HEK293 (cell line): ENCODE measurements around the gene DNA2.
A peak's percentile ranks its signal among the peaks of the same experiment; 100 is the strongest.

Experiments
- CTCF ChIA-PET: fragments of 350-600 bp; formaldehyde crosslinking; extraction: SDS; loops from one replicate; lab custom pipeline; 2021; ENCODE audit warnings: antibody characterized with exemption; lab: Yijun Ruan, JAX
- POLR2A ChIA-PET: fragments of 300-600 bp; formaldehyde crosslinking; extraction: SDS; loops from one replicate; lab custom pipeline; 2020; ENCODE audit warnings: antibody characterized with exemption, inconsistent platforms; lab: Yijun Ruan, JAX
- H3K27ac ChIP-seq: fragments of 200-500 bp; sonication (Bioruptor generic); 2 replicates; pipeline ENCODE4 v1.5.1; 2014; ENCODE audit warnings: low read depth, low read length, control low read depth, inconsistent platforms; ENCODE audit errors: extremely low read depth
- H3K36me3 ChIP-seq, 2 experiments: fragments of 200-500 bp in 1 of 2; sonication (Bioruptor generic) in 1 of 2; 1 replicate in 1 of 2; 2 replicates in 1 of 2; pipeline ENCODE4 v1.5.1; 2014 to 2017; ENCODE audit warnings: inconsistent platforms in 2 of 2, low read length in 2 of 2; ENCODE audit not compliant: control insufficient read depth in 2 of 2, insufficient read depth in 1 of 2
- H3K4me1 ChIP-seq: fragments of 200-500 bp; sonication (Bioruptor generic); 2 replicates; pipeline ENCODE4 v1.5.1; 2014; ENCODE audit warnings: mild to moderate bottlenecking, low read length, inconsistent platforms; ENCODE audit not compliant: control insufficient read depth, insufficient read depth
- H3K4me3 ChIP-seq: 2 replicates; pipeline ENCODE4 v1.5.1; 2011; ENCODE audit warnings: low read depth, mild to moderate bottlenecking, control low read depth, low read length, moderate library complexity
- H3K9me3 ChIP-seq: fragments of 200-500 bp; sonication (Bioruptor generic); 2 replicates; pipeline ENCODE4 v1.5.1; 2014; ENCODE audit warnings: low read depth, low read length, inconsistent platforms; ENCODE audit not compliant: control insufficient read depth, insufficient read depth
- GFI1B ChIP-seq: fragments of 450-650 bp; formaldehyde crosslinking; IDR thresholded peaks from 2 replicates; pipeline ENCODE4 v1.5.1; 2016; ENCODE audit warnings: missing biosample characterization, missing genetic modification characterization
- HOXC10 ChIP-seq: sonication (generic); formaldehyde crosslinking; IDR thresholded peaks from 2 replicates; pipeline ENCODE4 v1.8.1; 2023; ENCODE audit warnings: mild to moderate bottlenecking, missing genetic modification reagents
- OSR2 ChIP-seq: fragments of 450-650 bp; formaldehyde crosslinking; IDR thresholded peaks from 2 replicates; pipeline ENCODE4 v1.5.1; 2016; ENCODE audit warnings: missing biosample characterization, missing genetic modification characterization
- PRDM6 ChIP-seq: fragments of 450-650 bp; formaldehyde crosslinking; IDR thresholded peaks from 2 replicates; pipeline ENCODE4 v1.5.1; 2017; ENCODE audit warnings: missing biosample characterization, missing genetic modification characterization
- REPIN1 ChIP-seq: fragments of 450-650 bp; formaldehyde crosslinking; IDR thresholded peaks from 2 replicates; pipeline ENCODE4 v1.5.1; 2017; ENCODE audit warnings: missing biosample characterization, missing genetic modification characterization, low read depth
- SALL2 ChIP-seq: fragments of 450-650 bp; formaldehyde crosslinking; IDR thresholded peaks from 2 replicates; pipeline ENCODE4 v1.5.0; 2017; ENCODE audit warnings: missing biosample characterization, mild to moderate bottlenecking, missing genetic modification characterization, borderline replicate concordance
- SP7 ChIP-seq: fragments of 450-650 bp; formaldehyde crosslinking; IDR thresholded peaks from 2 replicates; pipeline ENCODE4 v1.5.1; 2016; ENCODE audit warnings: missing biosample characterization, missing genetic modification characterization
- WT1 ChIP-seq: fragments of 450-650 bp; formaldehyde crosslinking; IDR thresholded peaks from 2 replicates; pipeline ENCODE4 v1.5.1; 2016; ENCODE audit warnings: missing biosample characterization, missing genetic modification characterization
- ZBTB1 ChIP-seq: fragments of 450-650 bp; formaldehyde crosslinking; IDR thresholded peaks from 2 replicates; pipeline ENCODE4 v1.5.1; 2016; ENCODE audit warnings: missing biosample characterization, missing genetic modification characterization
- ZBTB21 ChIP-seq: fragments of 450-650 bp; formaldehyde crosslinking; IDR thresholded peaks from 2 replicates; pipeline ENCODE4 v1.5.1; 2017; ENCODE audit warnings: missing biosample characterization, missing genetic modification characterization
- ZBTB49 ChIP-seq: fragments of 450-650 bp; formaldehyde crosslinking; IDR thresholded peaks from 2 replicates; pipeline ENCODE4 v1.5.1; 2016; ENCODE audit warnings: missing biosample characterization, missing genetic modification characterization, low read depth
- ZFP37 ChIP-seq: fragments of 450-650 bp; formaldehyde crosslinking; IDR thresholded peaks from 2 replicates; pipeline ENCODE4 v1.5.1; 2016; ENCODE audit warnings: missing biosample characterization, missing genetic modification characterization
- ZNF146 ChIP-seq: fragments of 450-650 bp; formaldehyde crosslinking; IDR thresholded peaks from 2 replicates; pipeline ENCODE4 v1.5.1; 2016; ENCODE audit warnings: missing biosample characterization, missing genetic modification characterization
- ZNF23 ChIP-seq: fragments of 450-650 bp; formaldehyde crosslinking; IDR thresholded peaks from 2 replicates; pipeline ENCODE4 v1.5.1; 2016; ENCODE audit warnings: missing biosample characterization, missing genetic modification characterization, borderline replicate concordance
- ZNF24 ChIP-seq: fragments of 450-650 bp; formaldehyde crosslinking; IDR thresholded peaks from 2 replicates; pipeline ENCODE4 v1.5.1; 2016; ENCODE audit warnings: missing biosample characterization, missing genetic modification characterization
- ZNF354C ChIP-seq: fragments of 450-650 bp; formaldehyde crosslinking; IDR thresholded peaks from 2 replicates; pipeline ENCODE4 v1.5.1; 2016; ENCODE audit warnings: missing biosample characterization, missing genetic modification characterization, low read depth, borderline replicate concordance
- ZNF366 ChIP-seq: fragments of 450-650 bp; formaldehyde crosslinking; conservative IDR thresholded peaks from 2 replicates; pipeline ENCODE4 v1.5.1; 2016; ENCODE audit warnings: missing biosample characterization, missing genetic modification characterization
- ZNF423 ChIP-seq: fragments of 450-650 bp; formaldehyde crosslinking; IDR thresholded peaks from 2 replicates; pipeline ENCODE4 v1.5.1; 2016; ENCODE audit warnings: missing biosample characterization, missing genetic modification characterization
- ZNF449 ChIP-seq: fragments of 450-650 bp; formaldehyde crosslinking; IDR thresholded peaks from 2 replicates; pipeline ENCODE4 v1.5.1; 2017; ENCODE audit warnings: missing biosample characterization, mild to moderate bottlenecking, missing genetic modification characterization, moderate library complexity
- ZNF48 ChIP-seq: fragments of 450-650 bp; formaldehyde crosslinking; IDR thresholded peaks from 2 replicates; pipeline ENCODE4 v1.5.1; 2016; ENCODE audit warnings: missing biosample characterization, missing genetic modification characterization
- ZNF513 ChIP-seq: fragments of 450-650 bp; IDR thresholded peaks from 2 replicates; pipeline ENCODE4 v1.5.1; 2018; ENCODE audit warnings: missing biosample characterization, missing genetic modification characterization
- ZNF521 ChIP-seq: fragments of 450-650 bp; formaldehyde crosslinking; IDR thresholded peaks from 2 replicates; pipeline ENCODE4 v1.5.1; 2017; ENCODE audit warnings: missing biosample characterization, mild to moderate bottlenecking, missing genetic modification characterization
- ZNF580 ChIP-seq: fragments of 450-650 bp; formaldehyde crosslinking; IDR thresholded peaks from 2 replicates; pipeline ENCODE4 v1.5.1; 2016; ENCODE audit warnings: missing biosample characterization, missing genetic modification characterization
- ZNF621 ChIP-seq: fragments of 450-650 bp; formaldehyde crosslinking; IDR thresholded peaks from 2 replicates; pipeline ENCODE4 v1.5.1; 2017; ENCODE audit warnings: missing biosample characterization, missing genetic modification characterization
- ZNF629 ChIP-seq: fragments of 450-650 bp; formaldehyde crosslinking; IDR thresholded peaks from 2 replicates; pipeline ENCODE4 v1.5.1; 2017; ENCODE audit warnings: missing biosample characterization, missing genetic modification characterization
- TF ChIP-seq, protein P1 (sequence below): fragments of 450-650 bp; formaldehyde crosslinking; IDR thresholded peaks from 2 replicates; pipeline ENCODE4 v1.5.1; 2016; ENCODE audit warnings: missing biosample characterization, missing genetic modification characterization
- TF ChIP-seq, protein P2 (sequence below): fragments of 450-650 bp; formaldehyde crosslinking; IDR thresholded peaks from 2 replicates; pipeline ENCODE4 v1.5.1; 2016; ENCODE audit warnings: missing biosample characterization, missing genetic modification characterization
- TF ChIP-seq, protein P3 (sequence below): fragments of 450-650 bp; IDR thresholded peaks from 2 replicates; pipeline ENCODE4 v1.5.1; 2018; ENCODE audit warnings: missing biosample characterization, mild to moderate bottlenecking, missing genetic modification characterization

The DNA2 gene

GRCh38 chr10:68462536-68462935, 9.2 kb downstream of the DNA2 start:
- Histone ChIP-seq H3K27ac (no peak overlapping the region), H3K4me3 (no peak overlapping the region), H3K4me1 (no peaks in the 10 kb centered on the region), H3K9me3 (no peaks in the 10 kb centered on the region), H3K36me3 (peaks cover 82 to 84% of the 10 kb centered on the region in 2 experiments)
- ChIA-PET CTCF (interaction anchor here (0.6 kb wide), 1 partner anchor 22 kb away, joined by 3 read pairs; no protein-coding TSS in a partner anchor), POLR2A (interaction anchor here (0.6 kb wide), 1 partner anchor 248 kb away, joined by 8 read pairs; no protein-coding TSS in a partner anchor)
- TF ChIP-seq ZNF449 (tag by site-specific recombination) (peak; percentile 73), ZNF354C (tag by site-specific recombination) (no peak), REPIN1 (tag by site-specific recombination) (no peak), ZNF24 (tag by site-specific recombination) (no peak), ZNF621 (no peak), ZFP37 (tag by site-specific recombination) (no peak), ZNF580 (tag by site-specific recombination) (no peak), ZNF521 (tag by site-specific recombination) (no peak), WT1 (tag by site-specific recombination) (0 out of 2 replicates have a peak, but pooled peaks have one; percentile 31), SP7 (peak; percentile 100), HOXC10 (CRISPR knock-in tag) (no peak), ZNF366 (peak; percentile 43; the same call in 1 of the 2 replicates), ZNF629 (tag by site-specific recombination) (0 out of 2 replicates have a peak, but pooled peaks have one; percentile 20), ZNF146 (tag by site-specific recombination) (no peak), ZBTB1 (no peak), SALL2 (tag by site-specific recombination) (no peak), ZNF513 (tag by site-specific recombination) (no peak), ZNF423 (tag by site-specific recombination) (no peak), OSR2 (tag by site-specific recombination) (peak; percentile 55; the same call in 1 of the 2 replicates), ZBTB21 (no peak), ZNF23 (tag by site-specific recombination) (no peak), ZNF48 (tag by site-specific recombination) (no peak), PRDM6 (no peak), ZBTB49 (tag by site-specific recombination) (no peak), GFI1B (tag by site-specific recombination) (0 out of 2 replicates have a peak, but pooled peaks have one; percentile 19)
- TF ChIP-seq, protein P1, sequence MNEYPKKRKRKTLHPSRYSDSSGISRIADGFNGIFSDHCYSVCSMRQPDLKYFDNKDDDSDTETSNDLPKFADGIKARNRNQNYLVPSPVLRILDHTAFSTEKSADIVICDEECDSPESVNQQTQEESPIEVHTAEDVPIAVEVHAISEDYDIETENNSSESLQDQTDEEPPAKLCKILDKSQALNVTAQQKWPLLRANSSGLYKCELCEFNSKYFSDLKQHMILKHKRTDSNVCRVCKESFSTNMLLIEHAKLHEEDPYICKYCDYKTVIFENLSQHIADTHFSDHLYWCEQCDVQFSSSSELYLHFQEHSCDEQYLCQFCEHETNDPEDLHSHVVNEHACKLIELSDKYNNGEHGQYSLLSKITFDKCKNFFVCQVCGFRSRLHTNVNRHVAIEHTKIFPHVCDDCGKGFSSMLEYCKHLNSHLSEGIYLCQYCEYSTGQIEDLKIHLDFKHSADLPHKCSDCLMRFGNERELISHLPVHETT (tag by site-specific recombination), result no peak
- TF ChIP-seq, protein P2, sequence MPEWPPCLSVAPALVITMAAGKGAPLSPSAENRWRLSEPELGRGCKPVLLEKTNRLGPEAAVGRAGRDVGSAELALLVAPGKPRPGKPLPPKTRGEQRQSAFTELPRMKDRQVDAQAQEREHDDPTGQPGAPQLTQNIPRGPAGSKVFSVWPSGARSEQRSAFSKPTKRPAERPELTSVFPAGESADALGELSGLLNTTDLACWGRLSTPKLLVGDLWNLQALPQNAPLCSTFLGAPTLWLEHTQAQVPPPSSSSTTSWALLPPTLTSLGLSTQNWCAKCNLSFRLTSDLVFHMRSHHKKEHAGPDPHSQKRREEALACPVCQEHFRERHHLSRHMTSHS (tag by site-specific recombination), result no peak
- TF ChIP-seq, protein P3, sequence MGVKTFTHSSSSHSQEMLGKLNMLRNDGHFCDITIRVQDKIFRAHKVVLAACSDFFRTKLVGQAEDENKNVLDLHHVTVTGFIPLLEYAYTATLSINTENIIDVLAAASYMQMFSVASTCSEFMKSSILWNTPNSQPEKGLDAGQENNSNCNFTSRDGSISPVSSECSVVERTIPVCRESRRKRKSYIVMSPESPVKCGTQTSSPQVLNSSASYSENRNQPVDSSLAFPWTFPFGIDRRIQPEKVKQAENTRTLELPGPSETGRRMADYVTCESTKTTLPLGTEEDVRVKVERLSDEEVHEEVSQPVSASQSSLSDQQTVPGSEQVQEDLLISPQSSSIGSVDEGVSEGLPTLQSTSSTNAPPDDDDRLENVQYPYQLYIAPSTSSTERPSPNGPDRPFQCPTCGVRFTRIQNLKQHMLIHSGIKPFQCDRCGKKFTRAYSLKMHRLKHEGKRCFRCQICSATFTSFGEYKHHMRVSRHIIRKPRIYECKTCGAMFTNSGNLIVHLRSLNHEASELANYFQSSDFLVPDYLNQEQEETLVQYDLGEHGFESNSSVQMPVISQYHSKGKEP, result no peak
